A549 (cell line): ENCODE measurements around the gene MEPE. TPM values are rescaled to one million over a fixed set of nuclear protein-coding genes. Genes with fewer than 3 reads are reported as not detected.

Source experiments
- ATAC-seq, 2 experiments: fragments of 200-7000 bp in 1 of 2; fragments of >200 bp in 1 of 2; cut with Nextera tagmentation in 1 of 2; cut with Tn5 transposase in 1 of 2; 3 replicates each; pipeline versions ENCODE4 v1.8.0 to v1.9.1; 2018 to 2020; ENCODE audit warnings: mild to moderate bottlenecking in 1 of 2, moderate library complexity in 1 of 2
- CTCF ChIA-PET: fragments of 300-600 bp; sonication (Branson Sonifier 250); formaldehyde crosslinking; extraction: SDS; loops from one replicate; lab custom pipeline; 2021; ENCODE audit warnings: antibody characterized with exemption, inconsistent platforms; lab: Yijun Ruan, JAX
- POLR2A ChIA-PET: fragments of 350-600 bp; formaldehyde crosslinking; extraction: SDS; loops from one replicate; lab custom pipeline; 2021; ENCODE audit warnings: antibody characterized with exemption, inconsistent platforms; lab: Yijun Ruan, JAX
- DNase-seq, 2 experiments: peaks; one replicate each; pipeline versions ENCODE4 v3.0.0 to v3.0.0-alpha.2; 2011 to 2016; ENCODE audit warnings: low read depth in 1 of 2, low spot score in 1 of 2
- FAIRE-seq: peaks from 2 replicates; lab custom pipeline; 2011; peaks lifted over from hg19 to GRCh38; lab: Jason Lieb, UNC
- H3K27ac ChIP-seq, 2 experiments: fragments of >200 bp; sonication (Bioruptor Twin); formaldehyde crosslinking; 3 replicates each; pipeline ENCODE4 v1.5.1; 2016 to 2017
- H3K4me1 ChIP-seq: fragments of >200 bp; sonication (Bioruptor Twin); formaldehyde crosslinking; 3 replicates; pipeline ENCODE4 v1.6.1; 2016
- H3K4me2 ChIP-seq: fragments of >200 bp; sonication (Bioruptor Twin); formaldehyde crosslinking; 3 replicates; pipeline ENCODE4 v1.6.1; 2016
- H3K4me3 ChIP-seq: fragments of >200 bp; sonication (Bioruptor Twin); formaldehyde crosslinking; 3 replicates; pipeline ENCODE4 v1.5.1; 2016
- H3K9me3 ChIP-seq: fragments of >200 bp; sonication (Bioruptor Twin); formaldehyde crosslinking; 3 replicates; pipeline ENCODE4 v1.6.1; 2016
- ATOH8 ChIP-seq: fragments of 250-450 bp; sonication (Bioruptor Pico); IDR thresholded peaks from 2 replicates; pipeline ENCODE4 v1.5.0; 2020; ENCODE audit warnings: low read depth, mild to moderate bottlenecking, moderate library complexity
- CEBPB ChIP-seq, 2 experiments: fragments of >200 bp in 1 of 2; sonication (Bioruptor Twin) in 1 of 2; formaldehyde crosslinking in 1 of 2; IDR thresholded peaks; 2 replicates each; pipeline ENCODE4 v1.6.1; 2012 to 2016
- CHD4 ChIP-seq: fragments of 200-600 bp; sonication (generic); IDR thresholded peaks from 2 replicates; pipeline ENCODE4 v1.6.1; 2016; ENCODE audit warnings: antibody characterized with exemption, mild to moderate bottlenecking, borderline replicate concordance
- CTCF ChIP-seq: fragments of >200 bp; sonication (Bioruptor Twin); formaldehyde crosslinking; IDR thresholded peaks from 3 replicates; pipeline ENCODE4 v1.5.1; 2016
- E2F6 ChIP-seq: IDR thresholded peaks from 2 replicates; pipeline ENCODE4 v1.6.1; 2012; ENCODE audit warnings: low read depth, borderline replicate concordance
- EHMT2 ChIP-seq: fragments of 200-600 bp; sonication (generic); IDR thresholded peaks from 2 replicates; pipeline ENCODE4 v1.6.1; 2016; ENCODE audit warnings: antibody characterized with exemption, low read depth, mild to moderate bottlenecking, moderate library complexity
- ELK1 ChIP-seq: fragments of 150-350 bp; IDR thresholded peaks from 2 replicates; pipeline ENCODE4 v1.6.1; 2014; ENCODE audit warnings: low read depth, mild to moderate bottlenecking, low read length
- FOSB ChIP-seq: fragments of 250-450 bp; sonication (Bioruptor Pico); IDR thresholded peaks from 2 replicates; pipeline ENCODE4 v1.5.0; 2020; ENCODE audit warnings: mild to moderate bottlenecking, moderate library complexity
- FOXS1 ChIP-seq: fragments of 250-450 bp; sonication (Bioruptor Pico); IDR thresholded peaks from 2 replicates; pipeline ENCODE4 v1.5.0; 2020; ENCODE audit warnings: mild to moderate bottlenecking, moderate library complexity
- GATA3 ChIP-seq: IDR thresholded peaks from 2 replicates; pipeline ENCODE4 v1.6.1; 2012; ENCODE audit warnings: borderline replicate concordance
- HMGXB4 ChIP-seq: fragments of 250-450 bp; sonication (Bioruptor Pico); IDR thresholded peaks from 2 replicates; pipeline ENCODE4 v1.5.0; 2021; ENCODE audit warnings: mild to moderate bottlenecking, moderate library complexity, borderline replicate concordance
- JUN ChIP-seq, 2 experiments: fragments of >200 bp; sonication (Bioruptor Twin); formaldehyde crosslinking; IDR thresholded peaks; 2 replicates in 1 of 2; 3 replicates in 1 of 2; pipeline ENCODE4 v1.6.1; 2016 to 2017
- JUNB ChIP-seq: fragments of >200 bp; sonication (Bioruptor Twin); formaldehyde crosslinking; IDR thresholded peaks from 2 replicates; pipeline ENCODE4 v1.6.1; 2016
- KDM5A ChIP-seq: fragments of 200-600 bp; sonication (generic); IDR thresholded peaks from 2 replicates; pipeline ENCODE4 v1.6.1; 2016; ENCODE audit warnings: antibody characterized with exemption, mild to moderate bottlenecking
- MAFK ChIP-seq: fragments of 450-650 bp; IDR thresholded peaks from 2 replicates; pipeline ENCODE4 v1.6.1; 2014; ENCODE audit not compliant: partially characterized antibody
- MYC ChIP-seq: IDR thresholded peaks from 2 replicates; pipeline ENCODE4 v1.6.1; 2012; ENCODE audit warnings: mild to moderate bottlenecking, inconsistent platforms, low read length, improper control_type of control experiment, borderline replicate concordance
- PBX3 ChIP-seq: IDR thresholded peaks from 2 replicates; pipeline ENCODE4 v1.6.1; 2012
- POLR2A ChIP-seq: IDR thresholded peaks from 2 replicates; pipeline ENCODE4 v1.6.1; 2012; ENCODE audit warnings: mild to moderate bottlenecking, low read length
- RARB ChIP-seq: fragments of 250-450 bp; sonication (Bioruptor Pico); IDR thresholded peaks from 2 replicates; pipeline ENCODE4 v1.8.0; 2021; ENCODE audit warnings: mild to moderate bottlenecking, moderate library complexity
- REST ChIP-seq: fragments of 200-600 bp; sonication (generic); IDR thresholded peaks from 2 replicates; pipeline ENCODE4 v1.6.1; 2016; ENCODE audit warnings: antibody characterized with exemption, mild to moderate bottlenecking, moderate library complexity
- SREBF2 ChIP-seq: fragments of 450-650 bp; IDR thresholded peaks from 2 replicates; pipeline ENCODE4 v1.6.1; 2014; ENCODE audit warnings: mild to moderate bottlenecking, moderate library complexity
- TFCP2L1 ChIP-seq: fragments of 250-450 bp; sonication (Bioruptor Pico); IDR thresholded peaks from 2 replicates; pipeline ENCODE4 v1.5.0; 2021; ENCODE audit warnings: mild to moderate bottlenecking
- USF2 ChIP-seq: fragments of 450-650 bp; IDR thresholded peaks from 2 replicates; pipeline ENCODE4 v1.6.1; 2014; ENCODE audit warnings: antibody characterized with exemption
- WGBS: methylation state at CpG from one replicate; pipeline ENCODE4 v1.1.6; 2017; ENCODE audit errors: missing lambda C conversion rate; 5-methylcytosine and 5-hydroxymethylcytosine counted together
- polyA plus RNA-seq, 4 experiments: library from polyadenylated mRNA; depleted of rRNA in 3 of 4; stranded (reverse); fragments of >200 nt; fragmentation: RNase III in 1 of 4; extraction: RNeasy Plus Mini Kit Qiagen cat#74134 plus additional on column Dnase treatment in 1 of 4; gene quantifications; 2 replicates in 3 of 4; 3 replicates in 1 of 4; pipeline ENCODE4 v1.2.3, GENCODE V29; 2011 to 2017

MEPE gene
- polyA plus RNA-seq, 2 of the 4 experiments (the other 2 are of a cell fraction), result not detected

GRCh38 chr4:87834401-87834800 lies 1.6 kb downstream of the MEPE start:
- no peak overlapping the region for H3K27ac ChIP-seq
- no peaks in the 10 kb centered on the region for H3K9me3 ChIP-seq
- CTCF ChIA-PET, result interaction anchor here (0.7 kb wide), 1 partner anchor 293 kb away, joined by 3 read pairs; no protein-coding TSS in a partner anchor
- TF ChIP-seq SREBF2 (no peak), TFCP2L1 (no peak), EHMT2 (no peak), CHD4 (no peak), JUN (IDR thresholded peaks at IDR 0.05) (no peak), ATOH8 (no peak), REST (no peak), CEBPB (IDR thresholded peaks at IDR 0.05) (no peak), MYC (no peak), FOXS1 (CRISPR knock-in tag) (no peak), GATA3 (no peak), POLR2A (no peak)
- FAIRE-seq (no peak), DNase-seq (no peak), ATAC-seq (no peak)
- 48% methylated on average over 2 of the region's 2 CpGs for WGBS
- H3K4me1 ChIP-seq, result no peaks in the 10 kb centered on the region
- POLR2A ChIA-PET, result no interaction called here
- H3K4me3 ChIP-seq, result no peak overlapping the region
- no peak overlapping the region for H3K4me2 ChIP-seq

GRCh38 chr4:87835197-87835596 lies 2.4 kb downstream of the MEPE start:
- no peak for ATAC-seq
- no peak overlapping the region for H3K4me3 ChIP-seq
- no peak for DNase-seq
- no peaks in the 10 kb centered on the region for H3K4me1 ChIP-seq
- CTCF ChIA-PET, result interaction anchor here (0.7 to 1.6 kb wide), 4 partner anchors 10 to 294 kb away, joined by 3 to 7 read pairs (median 3); no protein-coding TSS in a partner anchor
- no peak overlapping the region for H3K4me2 ChIP-seq
- peak; percentile 66 for TF ChIP-seq MAFK
- no peak for TF ChIP-seq HMGXB4
- H3K27ac ChIP-seq, result no peak overlapping the region
- no peak for FAIRE-seq
- 72% methylated on average over 2 of the region's 2 CpGs for whole genome bisulfite sequencing
- no peaks in the 10 kb centered on the region for H3K9me3 ChIP-seq
- POLR2A ChIA-PET, result no interaction called here

GRCh38 chr4:87835743-87836142 lies 3.0 kb downstream of the MEPE start:
- 70% methylated on average over 2 of the region's 2 CpGs for WGBS
- DNase-seq, result no peak
- ChIA-PET POLR2A (no interaction called here), CTCF (interaction anchor here (0.9 to 1.6 kb wide), 3 partner anchors 9 to 291 kb away, joined by 3 to 7 read pairs (median 3); no protein-coding TSS in a partner anchor)
- Histone ChIP-seq H3K4me3 (no peak overlapping the region), H3K4me1 (no peaks in the 10 kb centered on the region), H3K4me2 (no peak overlapping the region), H3K9me3 (no peaks in the 10 kb centered on the region), H3K27ac (no peak overlapping the region)
- TF ChIP-seq FOSB (CRISPR knock-in tag) (no peak), KDM5A (no peak), RARB (CRISPR knock-in tag) (no peak), CTCF (no peak), E2F6 (no peak), JUNB (no peak), PBX3 (no peak), ELK1 (no peak), USF2 (no peak), EHMT2 (no peak)
- FAIRE-seq, result no peak
- ATAC-seq, result no peak
